GM13977 (cell line): ENCODE measurements around the gene AKT2.

Experiments used
- DNase-seq: peaks from one replicate; pipeline ENCODE4 v3.0.0; 2012; ENCODE audit warnings: low spot score
- in situ Hi-C: fragments of 300-500 bp; cut with MboI; formaldehyde crosslinking; loops from one replicate; pipeline ENCODE4 v1.12.0; 2022; ENCODE audit warnings: low sequenced_read_pairs, low pct_unique_long_range_greater_than_20kb, mixed read lengths, inconsistent platforms; ENCODE audit not compliant: unreplicated experiment
- TF ChIP-seq, protein P1 (sequence below): IDR thresholded peaks from 2 replicates; pipeline ENCODE4 v1.5.1; 2012; ENCODE audit warnings: mild to moderate bottlenecking, control low read depth; ENCODE audit not compliant: insufficient read depth; ENCODE audit errors: extremely low read depth, missing control alignments

AKT2 gene

DNA sequence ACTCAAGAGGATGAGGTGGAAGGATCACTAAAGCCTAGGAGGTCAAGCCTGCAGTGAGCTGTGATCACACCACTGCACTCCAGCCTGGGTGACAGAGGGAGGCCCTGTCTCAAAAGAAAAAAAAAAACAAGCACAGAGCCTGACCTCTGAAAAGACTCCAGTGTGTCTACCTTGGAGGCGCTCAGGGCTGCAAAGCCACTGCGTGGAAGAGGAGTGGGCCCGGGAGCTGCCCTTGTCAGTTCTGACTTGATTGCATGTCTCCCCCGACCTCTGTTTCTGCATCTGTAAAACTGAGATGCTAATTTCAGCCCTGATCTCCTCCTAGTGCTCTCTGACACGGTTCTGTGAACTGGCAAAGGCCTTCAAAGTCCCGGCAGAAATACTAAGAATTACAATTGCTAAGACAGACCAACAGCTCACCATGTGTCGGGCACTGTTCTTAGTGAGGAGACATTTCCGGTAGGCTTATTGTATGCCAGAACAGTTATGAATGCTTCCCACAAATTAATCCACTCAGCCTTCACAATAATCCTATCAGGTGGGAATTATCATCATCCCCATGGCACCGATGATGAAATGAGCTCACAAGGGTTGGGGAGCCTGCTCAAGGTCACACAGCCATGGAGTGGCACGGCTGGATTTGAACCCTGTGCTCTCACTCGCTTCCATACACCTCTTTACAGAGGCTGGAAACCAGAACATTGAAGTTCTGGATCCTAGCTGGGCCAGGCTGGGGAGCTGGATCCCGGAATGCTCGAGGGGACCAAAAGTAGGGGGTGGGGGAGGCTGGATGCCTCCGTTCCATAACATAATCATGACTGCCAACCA is 3.5 kb downstream of the AKT2 start:
- DNase-seq: no peak
- TF ChIP-seq, protein P1, sequence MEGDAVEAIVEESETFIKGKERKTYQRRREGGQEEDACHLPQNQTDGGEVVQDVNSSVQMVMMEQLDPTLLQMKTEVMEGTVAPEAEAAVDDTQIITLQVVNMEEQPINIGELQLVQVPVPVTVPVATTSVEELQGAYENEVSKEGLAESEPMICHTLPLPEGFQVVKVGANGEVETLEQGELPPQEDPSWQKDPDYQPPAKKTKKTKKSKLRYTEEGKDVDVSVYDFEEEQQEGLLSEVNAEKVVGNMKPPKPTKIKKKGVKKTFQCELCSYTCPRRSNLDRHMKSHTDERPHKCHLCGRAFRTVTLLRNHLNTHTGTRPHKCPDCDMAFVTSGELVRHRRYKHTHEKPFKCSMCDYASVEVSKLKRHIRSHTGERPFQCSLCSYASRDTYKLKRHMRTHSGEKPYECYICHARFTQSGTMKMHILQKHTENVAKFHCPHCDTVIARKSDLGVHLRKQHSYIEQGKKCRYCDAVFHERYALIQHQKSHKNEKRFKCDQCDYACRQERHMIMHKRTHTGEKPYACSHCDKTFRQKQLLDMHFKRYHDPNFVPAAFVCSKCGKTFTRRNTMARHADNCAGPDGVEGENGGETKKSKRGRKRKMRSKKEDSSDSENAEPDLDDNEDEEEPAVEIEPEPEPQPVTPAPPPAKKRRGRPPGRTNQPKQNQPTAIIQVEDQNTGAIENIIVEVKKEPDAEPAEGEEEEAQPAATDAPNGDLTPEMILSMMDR: no peak
- in situ Hi-C loops: no loop called here

DNA sequence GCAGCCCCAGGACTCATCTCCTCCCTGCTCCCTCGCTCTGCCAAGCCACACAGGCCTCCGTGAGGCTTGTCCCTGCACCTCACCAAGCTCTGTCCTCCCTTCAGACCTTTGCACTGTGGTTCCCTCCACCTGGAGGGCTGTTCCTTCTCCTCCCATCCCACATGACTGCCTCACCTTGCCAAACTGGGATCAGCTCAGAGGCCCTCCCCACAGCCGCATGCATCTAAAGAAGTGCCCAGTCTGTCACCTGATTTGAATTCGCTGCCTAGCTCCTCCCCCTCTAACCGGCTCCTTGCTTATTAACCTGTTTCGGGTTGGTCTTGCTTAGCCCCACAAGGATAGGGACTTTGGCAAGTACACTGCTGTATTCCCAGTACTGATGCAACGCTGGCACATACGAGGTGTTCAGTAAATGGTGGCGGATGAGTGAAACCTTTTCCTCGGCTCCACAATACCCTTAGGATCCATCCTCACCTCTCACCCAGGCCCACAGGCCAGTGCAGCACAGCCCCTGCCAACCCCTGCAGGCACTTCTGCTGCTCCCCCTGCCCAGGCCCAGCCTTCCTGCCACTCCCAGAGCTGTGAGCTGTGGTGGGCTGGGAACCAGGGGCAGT is 4.4 kb downstream of the AKT2 start:
- no peak for DNase-seq
- TF ChIP-seq, protein P1: no peak
- in situ Hi-C loops: no loop called here

DNA sequence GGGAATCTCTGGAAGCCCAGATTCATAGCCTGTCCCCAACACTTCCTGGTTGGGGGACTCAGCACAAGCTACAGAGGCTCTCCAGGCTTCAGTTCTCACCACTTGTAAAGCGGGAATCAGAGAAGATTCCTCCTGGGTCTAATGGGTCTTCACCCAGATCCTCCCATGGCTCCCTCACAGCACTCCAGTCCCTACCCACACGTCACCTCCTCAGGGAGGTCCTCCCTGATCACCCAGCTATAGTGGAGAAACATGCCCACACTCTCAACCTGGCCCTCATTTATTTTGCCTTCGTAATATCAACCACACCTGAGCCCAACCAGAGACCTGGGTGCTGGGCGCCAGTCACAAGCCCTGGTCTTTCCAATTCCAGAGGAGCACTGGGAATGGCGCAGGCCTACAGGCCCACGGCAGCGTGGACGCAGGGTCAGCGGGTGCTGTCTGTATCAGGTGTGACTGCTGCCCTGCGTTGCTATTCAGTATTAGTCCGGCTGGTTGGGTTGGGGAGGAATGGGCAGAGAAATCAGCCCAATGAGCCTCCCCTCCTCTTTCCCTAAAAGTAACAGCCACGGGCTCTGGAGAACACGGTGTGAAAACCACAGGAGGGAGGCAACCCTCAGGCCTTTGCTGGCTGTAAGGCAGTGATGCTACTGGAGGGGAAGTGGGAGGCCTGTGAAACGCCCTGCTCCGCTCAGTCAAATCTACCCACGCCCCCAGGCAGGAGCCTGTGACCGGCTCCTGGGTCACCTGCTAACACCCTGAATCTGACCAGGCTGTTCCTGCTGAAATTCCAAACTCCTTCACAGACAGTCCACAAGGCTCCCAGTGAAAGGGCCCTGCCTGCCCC is 5.2 kb downstream of the AKT2 start:
- in situ Hi-C loops: no loop called here
- no peak for DNase-seq
- TF ChIP-seq, protein P1: no peak

DNA sequence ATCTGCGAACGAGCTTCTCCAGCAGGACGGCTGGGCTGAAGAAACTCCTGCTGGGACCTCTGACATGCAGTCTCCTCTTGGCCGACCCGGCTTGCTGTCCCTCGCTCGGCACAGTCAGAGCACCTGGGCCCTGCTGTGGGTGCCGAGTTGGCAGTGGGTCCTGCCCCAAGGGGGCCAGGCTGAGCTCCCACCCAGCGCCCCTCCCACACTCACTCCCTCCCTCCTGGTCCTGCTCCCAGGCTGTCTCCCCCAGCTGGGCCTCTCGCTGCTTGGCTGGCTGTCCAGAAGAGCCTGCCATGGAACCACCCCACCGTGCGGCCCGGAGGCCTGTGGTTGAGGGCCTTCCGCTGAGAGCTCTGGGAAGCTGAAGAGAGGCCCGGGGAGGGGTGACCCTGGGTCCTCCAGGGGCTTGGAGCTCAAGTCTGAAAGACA is 6.0 kb downstream of the AKT2 start:
- in situ Hi-C loops: no loop called here
- TF ChIP-seq, protein P1: no peak
- DNase-seq: no peak

DNA sequence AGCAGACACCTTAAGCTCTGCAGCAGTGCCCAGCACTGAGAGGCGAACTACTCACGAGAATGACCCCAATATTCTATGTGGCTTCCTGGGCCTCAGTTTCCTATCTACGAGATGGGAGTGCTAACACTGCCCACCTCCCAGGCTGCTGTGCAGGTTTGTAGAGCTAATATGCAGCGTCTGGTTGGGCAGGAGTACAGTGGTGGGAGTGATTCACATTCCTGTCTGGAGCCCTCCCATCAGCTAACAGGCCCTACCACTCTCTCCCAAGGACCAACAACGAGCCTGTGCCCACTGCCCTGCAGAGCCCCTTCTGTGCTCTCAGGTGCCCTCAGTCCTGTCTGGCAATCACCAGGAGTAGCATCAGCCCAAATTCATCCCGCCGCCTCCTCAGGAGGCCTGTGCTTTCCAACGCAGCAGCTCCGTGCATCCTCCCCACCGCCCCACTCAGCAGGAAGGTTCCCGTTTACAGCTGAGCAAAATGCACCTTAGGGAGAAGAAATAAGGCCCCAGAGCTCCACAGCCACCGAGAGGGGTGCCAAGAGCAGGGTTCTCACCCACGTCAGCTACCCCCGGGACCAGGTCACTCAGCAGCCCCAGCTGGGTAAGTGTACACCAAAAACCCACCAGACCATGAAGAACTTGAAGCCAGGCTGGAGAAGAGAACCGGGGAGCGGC is 6.6 kb downstream of the AKT2 start:
- in situ Hi-C loops: no loop called here
- TF ChIP-seq, protein P1: no peak
- DNase-seq: no peak

DNA sequence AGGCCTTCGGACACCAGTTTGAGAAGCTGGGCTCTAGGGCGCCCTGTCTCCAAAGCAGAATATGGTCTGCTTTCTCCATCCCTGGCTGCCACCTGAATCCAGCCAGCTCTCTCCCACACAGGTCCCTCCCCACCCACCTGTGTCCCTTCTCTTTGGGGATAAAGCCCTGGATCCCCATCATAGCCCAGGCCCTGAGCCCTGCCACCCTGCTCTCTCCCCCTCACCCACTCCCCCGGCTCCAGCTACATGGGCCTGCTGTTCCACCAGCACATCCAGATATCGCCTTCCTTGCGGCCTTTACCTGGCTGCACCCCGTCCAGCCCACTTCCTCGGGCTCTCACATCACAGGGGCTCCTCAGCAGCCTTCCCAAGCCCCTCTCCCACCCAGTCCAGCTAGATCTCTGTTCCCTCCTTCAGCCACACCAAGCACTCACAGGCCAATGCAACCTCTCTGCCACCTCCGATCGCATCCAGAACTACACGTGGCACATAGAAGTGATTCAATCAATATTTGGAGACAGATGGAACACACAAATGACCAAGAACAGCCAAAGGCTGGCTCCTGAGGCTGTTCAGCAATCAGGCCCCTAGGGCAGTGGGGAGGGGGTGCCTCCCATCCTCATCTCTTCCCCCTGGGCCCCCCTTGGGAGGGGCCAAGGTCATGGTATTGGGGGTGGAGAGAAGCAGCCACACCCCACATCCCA is 7.6 kb downstream of the AKT2 start:
- in situ Hi-C loops: no loop called here
- DNase-seq: no peak
- TF ChIP-seq, protein P1: no peak
